Ovary (tissue), 3 donors: ENCODE measurements around the gene LDLRAD4.

ENCODE experiments used
- CTCF ChIP-seq, 3 donors: fragments of 450-650 bp in 2 of 3; fragments of 200-600 bp in 1 of 3; IDR thresholded peaks; one replicate each; pipeline versions ENCODE4 v1.5.1 to v1.8.0; 2016 to 2022; ENCODE audit warnings: antibody characterized with exemption in 3 of 3, mild to moderate bottlenecking in 1 of 3
- POLR2A ChIP-seq: fragments of 450-650 bp; IDR thresholded peaks from one replicate; pipeline ENCODE4 v1.6.1; 2017; ENCODE audit warnings: antibody characterized with exemption, mild to moderate bottlenecking, moderate library complexity
- donor health status: DM: no; HTN: no; CAD: no.

GRCh38 chr18:13565228-13565627 is 346.7 kb downstream of the LDLRAD4 start:
- TF ChIP-seq POLR2A (no peak), CTCF (IDR thresholded peaks at IDR 0.05) (no peak)
